Measurements from ENCODE around the gene KIF4B.
"Not testable (repeated sequence)": the region's sequence is repeated elsewhere in the genome, so short reads cannot be mapped to it uniquely, and the experiment has no call there.

- not testable (repeated sequence) for TF ChIP-seq CTCF (IDR thresholded peaks at IDR 0.05; ENCODE audit: poor library complexity); EZH2phosphoT487 (IDR thresholded peaks at IDR 0.05; ENCODE audit: low read depth, severe bottlenecking, unreplicated experiment); EZH2 (IDR thresholded peaks at IDR 0.05; ENCODE audit: borderline replicate concordance)
These were observed 20.7 kb downstream of the KIF4B start for GRCh38 chr5:155034145-155034744.
